Right kidney (tissue), 9 donors: Measurements from ENCODE around the gene FNDC3B.
"Not testable (repeated sequence)": the region's sequence is repeated elsewhere in the genome, so short reads cannot be mapped to it uniquely, and the experiment has no call there.

Experiments used
- DNase-seq: peaks from one replicate; pipeline ENCODE4 v3.0.0-alpha.2; 2016
- long read RNA-seq, 8 donors: transcript quantifications; one replicate each; lab custom pipeline, GENCODE V29; 2026

The FNDC3B gene
- long read RNA-seq, donor 1, full-length matches to known transcripts = 3 of 14 reads
- long read RNA-seq, donor 1, partial matches to known transcripts = 11 of 14 reads
- long read RNA-seq, donor 1, other reads (novel, unspliced or antisense) = 0 of 14 reads
- long read RNA-seq, donor 2, partial matches to known transcripts = 0 of 3 reads
- long read RNA-seq, donor 2, other reads (novel, unspliced or antisense) = 0 of 3 reads
- long read RNA-seq, donor 3, full-length matches to known transcripts = 3 of 9 reads
- long read RNA-seq, donor 3, partial matches to known transcripts = 6 of 9 reads
- long read RNA-seq, donor 3, other reads (novel, unspliced or antisense) = 0 of 9 reads
- long read RNA-seq, donor 4, partial matches to known transcripts = 25 of 46 reads
- long read RNA-seq, donor 4, other reads (novel, unspliced or antisense) = 21 of 46 reads
- long read RNA-seq, donor 5, full-length matches to known transcripts = 4 of 4 reads
- long read RNA-seq, donor 5, partial matches to known transcripts = 0 of 4 reads
- long read RNA-seq, donor 5, other reads (novel, unspliced or antisense) = 0 of 4 reads
- long read RNA-seq, donor 6, partial matches to known transcripts = 14 of 15 reads
- long read RNA-seq, donor 6, other reads (novel, unspliced or antisense) = 0 of 15 reads
- long read RNA-seq, donor 7, full-length matches to known transcripts = 6 of 38 reads
- long read RNA-seq, donor 7, partial matches to known transcripts = 32 of 38 reads
- long read RNA-seq, donor 7, other reads (novel, unspliced or antisense) = 0 of 38 reads
- long read RNA-seq, donor 8, full-length matches to known transcripts = 3 of 50 reads
- long read RNA-seq, donor 8, partial matches to known transcripts = 47 of 50 reads
- long read RNA-seq, donor 8, other reads (novel, unspliced or antisense) = 0 of 50 reads

DNA sequence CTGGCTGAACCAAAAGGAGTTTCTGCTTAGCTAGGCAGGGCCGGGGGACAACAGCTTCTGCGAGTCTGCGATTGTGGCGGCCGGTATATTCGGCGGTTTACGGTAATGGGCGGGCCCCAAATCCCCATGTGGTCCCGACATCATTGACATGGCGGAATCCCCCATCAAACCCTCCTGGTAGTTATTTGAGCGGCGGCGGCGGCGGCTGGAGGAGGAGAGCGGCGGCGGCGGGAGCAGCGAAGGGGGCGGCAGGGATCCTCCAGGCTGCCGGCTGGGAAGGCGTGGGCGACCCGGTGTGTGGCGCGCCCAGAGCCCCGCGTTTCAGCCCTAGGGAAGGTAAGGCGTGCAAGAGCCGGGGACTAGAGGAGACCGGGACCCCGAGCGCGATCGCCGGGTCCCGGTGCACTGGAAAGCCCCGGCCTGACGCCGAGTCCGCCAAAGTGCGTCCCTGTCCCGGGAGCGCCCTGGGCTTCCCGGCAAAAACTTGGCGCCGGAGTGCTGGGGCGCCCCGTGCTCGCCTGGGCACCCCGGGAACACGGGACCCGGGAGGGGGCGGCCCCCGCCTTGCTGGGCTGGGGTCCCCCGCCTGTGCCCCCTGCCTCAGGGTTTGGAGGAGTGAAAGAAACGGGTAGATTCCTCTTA is at the start of gene FNDC3B:
Gene FNDC3B (plus strand): TSS at position 143 of the 642 bp plus-strand sequence. CDS start 72,902 bp downstream, outside the sequence.
- DNase-seq = peak; percentile 96

DNA sequence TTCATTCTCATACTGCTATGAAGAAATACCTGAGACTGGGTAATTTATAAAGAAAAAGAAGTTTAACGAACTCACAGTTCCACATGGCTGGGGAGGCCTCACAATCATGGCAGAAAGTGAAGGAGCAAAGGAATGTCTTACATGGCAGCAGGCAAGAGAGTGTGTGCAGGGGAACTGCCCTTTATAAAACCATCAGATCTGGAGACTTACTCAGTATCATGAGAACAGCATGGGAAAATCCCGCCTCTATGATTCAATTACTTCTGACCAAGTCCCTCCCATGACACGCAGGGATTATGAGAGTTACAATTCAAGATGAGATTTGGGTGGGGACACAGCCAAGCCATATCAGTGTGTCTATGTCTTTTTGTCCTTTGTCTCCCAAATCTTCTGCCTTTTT is 49.1 kb upstream of the FNDC3B start:
- not testable (repeated sequence) for DNase-seq

DNA sequence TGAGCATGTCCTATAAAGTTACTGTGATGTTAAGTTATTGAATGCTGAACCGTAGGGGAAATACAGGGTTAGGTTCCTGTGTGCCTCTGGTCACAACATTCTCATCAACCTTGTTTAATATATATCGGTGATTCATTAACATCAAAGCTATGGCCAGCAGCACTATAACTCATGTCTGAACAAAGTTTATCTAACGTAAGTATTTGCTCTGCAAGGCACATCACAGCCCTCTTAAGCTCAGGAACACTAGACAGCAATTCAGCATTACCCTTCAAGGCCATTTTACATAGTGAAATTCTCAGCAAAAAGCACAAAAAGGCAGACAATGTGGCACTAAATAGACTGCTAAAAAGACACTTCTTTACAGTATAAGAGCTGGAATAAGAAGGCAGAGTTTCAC is 48.2 kb upstream of the FNDC3B start:
- DNase-seq = no peak

DNA sequence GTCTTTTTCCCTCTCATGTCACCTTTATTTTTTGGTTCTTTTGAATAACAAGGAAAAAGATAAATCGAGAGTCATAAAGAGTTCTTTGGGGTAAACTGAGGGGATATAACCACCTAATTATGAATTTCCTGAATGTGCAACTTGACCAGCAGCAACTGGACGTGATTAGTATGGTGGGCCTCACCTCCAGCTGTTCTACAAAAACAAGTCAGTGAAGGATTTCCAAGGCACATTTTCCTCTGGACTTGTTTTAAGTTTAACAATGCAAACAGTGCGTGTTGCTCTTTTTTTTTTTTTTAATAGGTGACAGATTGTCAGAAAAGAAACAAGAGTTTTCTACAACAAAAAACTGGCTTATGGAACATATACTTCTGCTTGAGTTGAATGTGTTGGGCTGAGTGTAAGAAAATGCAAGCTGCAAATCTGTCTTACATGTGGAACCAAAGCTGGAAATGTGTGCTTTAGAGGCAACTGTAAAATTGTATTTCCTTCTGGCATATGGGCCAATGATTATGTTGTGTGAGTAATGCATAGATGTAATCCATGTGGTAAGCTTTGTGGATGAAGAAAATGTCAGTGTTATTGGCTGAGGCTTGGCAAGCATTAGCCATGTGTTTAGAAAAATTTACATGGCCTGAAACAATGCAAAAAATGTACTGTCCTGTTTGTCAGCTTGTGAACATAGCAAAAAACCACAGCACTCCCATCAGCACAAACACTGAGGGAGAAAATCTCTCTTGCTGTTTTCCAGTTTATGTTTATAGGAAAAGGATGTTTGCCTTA is 44.5 kb upstream of the FNDC3B start:
- no peak for DNase-seq

DNA sequence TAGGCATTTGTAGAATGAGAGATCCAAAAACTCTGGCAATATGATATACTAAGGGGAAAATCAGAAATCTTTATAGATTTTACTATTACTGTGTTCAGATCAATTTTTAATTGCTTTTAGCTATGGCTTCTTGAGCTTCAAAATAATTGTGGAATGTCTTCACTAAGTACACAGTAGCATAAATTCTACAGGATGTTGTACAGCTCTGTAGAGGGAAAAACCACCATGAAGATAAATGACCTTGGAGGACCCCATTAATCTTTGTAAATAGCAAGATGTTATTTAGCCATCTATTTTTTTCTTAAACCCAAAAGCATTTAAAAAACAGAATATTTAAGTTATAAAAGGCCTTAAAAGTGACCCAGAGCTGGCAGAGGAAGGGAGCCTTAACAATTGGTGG is 43.9 kb upstream of the FNDC3B start:
- no peak for DNase-seq

DNA sequence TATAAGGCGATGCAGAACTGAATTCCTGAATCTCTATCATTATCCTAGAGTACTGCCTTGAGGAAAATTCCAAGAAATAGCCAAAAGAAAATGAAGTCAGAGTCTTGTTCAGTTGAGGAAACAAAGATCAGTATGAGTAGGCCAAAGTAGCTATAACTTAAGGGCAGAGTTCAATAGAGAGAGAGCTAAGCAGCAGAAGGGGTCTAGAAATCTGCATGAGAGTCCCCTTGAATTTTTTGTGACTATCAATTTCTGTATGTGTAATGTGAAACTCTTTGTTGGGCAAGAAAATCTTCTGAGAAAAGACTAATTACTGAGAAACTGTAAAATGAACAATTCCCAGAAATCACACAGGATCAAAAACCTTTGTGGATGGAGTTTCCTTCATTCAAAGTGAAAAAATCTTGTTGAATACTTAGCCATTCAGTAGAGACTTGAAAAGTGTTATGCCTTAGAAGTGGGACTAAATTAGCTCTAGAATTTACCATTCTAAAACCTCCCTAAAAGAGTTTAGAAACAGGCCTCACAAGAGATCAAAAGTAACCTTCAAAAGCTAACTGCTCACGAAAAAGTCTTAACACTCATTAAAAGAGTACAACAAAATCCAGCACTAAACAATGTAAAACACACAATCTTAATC is 43.1 kb upstream of the FNDC3B start:
- no peak for DNase-seq

DNA sequence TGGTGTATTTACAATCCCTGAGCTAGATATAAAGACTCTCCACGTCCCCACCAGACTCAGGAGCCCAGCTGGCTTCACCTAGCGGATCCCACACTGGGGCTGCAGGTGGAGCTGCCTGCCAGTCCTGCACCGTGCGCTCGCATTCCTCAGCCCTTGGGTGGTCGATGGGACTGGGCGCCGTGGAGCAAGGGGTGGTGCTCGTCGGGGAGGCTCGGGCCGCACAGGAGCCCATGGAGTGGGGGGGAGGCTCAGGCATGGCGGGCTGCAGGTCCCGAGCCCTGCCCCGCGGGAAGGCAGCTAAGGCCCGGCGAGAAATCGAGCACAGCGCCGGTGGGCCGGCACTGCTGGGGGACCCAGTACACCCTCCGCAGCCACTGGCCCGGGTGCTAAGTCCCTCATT is 40.6 kb upstream of the FNDC3B start:
- not testable (repeated sequence) for DNase-seq

DNA sequence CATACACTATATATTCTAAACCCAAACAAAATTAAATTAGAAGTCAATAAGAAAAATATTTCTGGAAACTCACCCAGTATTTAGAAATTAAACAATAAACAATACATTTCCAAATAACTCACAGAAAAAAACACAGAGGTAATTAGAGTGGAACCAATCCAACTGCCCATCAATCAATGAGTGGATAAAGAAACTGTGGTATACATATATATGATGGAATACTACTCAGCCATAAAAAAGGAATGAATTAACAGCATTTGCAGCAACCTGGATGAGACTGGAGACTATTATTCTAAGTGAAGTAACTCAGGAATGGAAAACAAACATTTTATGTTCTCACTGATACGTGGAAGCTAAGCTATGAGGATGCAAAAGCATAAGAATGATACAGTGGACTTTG is 37.8 kb upstream of the FNDC3B start:
- DNase-seq = not testable (repeated sequence)

DNA sequence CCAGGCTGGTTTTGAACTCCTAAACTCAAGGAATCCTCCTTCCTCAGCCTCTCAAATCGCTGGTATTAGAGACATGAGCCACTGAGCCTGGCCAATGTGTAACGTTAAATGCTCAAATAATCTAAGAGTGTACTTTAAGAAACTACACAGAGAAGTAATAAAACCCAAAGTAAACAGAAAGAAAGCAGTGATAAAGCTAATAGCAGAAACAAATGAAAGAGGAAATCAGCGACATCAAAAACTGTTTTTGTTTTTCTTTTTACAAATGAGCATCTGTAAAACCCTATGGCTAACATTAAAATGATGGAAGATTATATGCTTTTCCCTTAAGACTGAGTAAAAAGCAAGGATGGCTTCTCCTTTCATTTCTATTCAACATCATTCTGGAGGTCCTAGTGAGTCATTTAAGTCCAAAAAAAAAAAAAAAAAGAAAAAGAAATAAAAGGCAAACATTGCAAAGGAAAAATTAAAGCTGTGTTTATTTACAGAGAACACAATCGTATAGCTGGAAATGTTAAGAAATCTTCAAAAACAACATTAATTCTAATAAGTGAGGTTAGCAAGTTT is 36.8 kb upstream of the FNDC3B start:
- no peak for DNase-seq

DNA sequence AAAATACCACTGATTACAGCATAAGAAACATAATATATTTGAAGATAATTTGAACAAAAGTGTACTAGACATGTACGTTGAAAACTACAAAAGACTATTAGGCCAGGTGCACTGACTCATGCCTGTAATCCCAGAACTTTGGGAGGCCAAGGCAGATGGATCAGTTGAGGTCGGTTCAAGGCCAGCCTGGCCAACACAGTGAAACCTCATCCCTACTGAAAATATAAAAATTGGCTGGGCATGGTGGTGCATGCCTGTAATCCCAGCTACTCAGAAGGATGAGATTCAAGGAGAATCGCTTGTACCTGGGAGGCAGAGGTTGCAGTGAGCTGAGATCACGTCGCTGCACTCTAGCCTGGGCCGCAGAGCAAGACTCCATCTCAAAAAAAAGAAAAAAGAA is 36.2 kb upstream of the FNDC3B start:
- DNase-seq = no peak

DNA sequence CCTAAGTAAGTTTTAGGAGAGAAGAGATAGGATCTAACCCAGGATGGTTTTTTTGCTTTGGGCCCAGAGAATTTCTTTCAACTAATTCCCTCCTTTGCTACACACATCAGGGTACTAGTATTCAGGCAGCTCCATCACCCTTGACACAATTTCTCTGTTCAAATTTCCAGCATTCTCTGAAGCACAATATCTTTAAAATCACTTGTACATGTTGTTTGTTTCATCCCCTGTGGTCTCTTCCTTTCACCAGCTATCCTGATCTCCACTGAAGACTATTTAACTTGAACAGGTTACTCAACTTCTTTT is 32.4 kb upstream of the FNDC3B start:
- no peak for DNase-seq

DNA sequence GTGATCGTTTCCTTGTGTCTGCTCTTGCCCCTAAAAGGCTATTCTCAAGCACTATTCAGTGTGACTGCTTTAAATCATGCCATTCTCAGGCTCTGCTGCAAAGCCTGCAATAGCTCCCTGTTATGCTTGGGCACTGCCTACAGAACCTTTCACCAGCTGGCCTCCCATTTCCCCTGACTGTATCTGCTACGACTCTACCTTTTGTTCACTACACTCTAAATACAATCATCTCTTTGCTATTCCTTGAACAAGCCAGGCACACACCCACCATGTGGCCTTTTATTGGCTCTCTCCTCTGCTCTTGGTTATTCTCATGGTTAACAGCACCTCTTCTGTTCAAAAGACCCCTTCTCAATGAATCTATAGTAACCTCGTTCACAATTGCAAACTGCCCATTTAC is 29.6 kb upstream of the FNDC3B start:
- DNase-seq = no peak

DNA sequence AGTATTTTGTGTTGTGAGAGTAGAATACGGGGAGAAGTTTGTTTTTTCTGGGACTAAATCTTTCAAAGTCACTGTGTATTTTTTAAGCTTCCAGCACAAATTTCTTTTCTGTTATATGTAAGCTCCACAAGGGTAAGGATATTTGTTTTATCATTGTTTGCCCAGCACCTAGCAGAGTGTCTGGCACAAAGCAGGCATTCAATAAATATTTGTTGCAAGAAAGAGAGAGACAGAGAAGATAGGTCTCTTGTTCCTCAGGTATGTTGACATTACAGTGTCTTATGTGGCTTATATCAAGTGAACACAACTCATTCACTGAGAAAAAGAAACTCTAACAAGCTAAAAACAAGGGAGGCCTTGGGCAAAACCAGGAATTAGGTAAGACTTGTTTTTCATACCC is 26.6 kb upstream of the FNDC3B start:
- DNase-seq = no peak

DNA sequence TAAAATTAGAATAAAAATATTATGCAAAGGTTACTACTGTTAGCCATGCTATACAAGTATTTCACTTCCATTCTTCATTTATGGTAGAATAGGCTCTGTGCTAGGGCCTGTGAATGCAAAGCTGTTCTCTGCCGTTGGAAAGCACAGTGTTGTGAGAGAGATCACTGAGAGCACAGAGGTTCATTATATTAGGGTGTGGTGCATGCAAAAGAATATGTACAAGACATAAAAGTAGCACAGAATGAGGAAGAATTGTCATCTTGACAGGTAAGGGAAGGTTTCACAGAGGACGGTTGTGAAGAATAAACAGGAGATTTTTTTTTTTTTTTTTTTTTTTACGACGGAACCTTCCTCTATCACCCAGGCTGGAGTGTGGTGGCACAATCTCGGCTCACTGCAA is 25.2 kb upstream of the FNDC3B start:
- DNase-seq = no peak

DNA sequence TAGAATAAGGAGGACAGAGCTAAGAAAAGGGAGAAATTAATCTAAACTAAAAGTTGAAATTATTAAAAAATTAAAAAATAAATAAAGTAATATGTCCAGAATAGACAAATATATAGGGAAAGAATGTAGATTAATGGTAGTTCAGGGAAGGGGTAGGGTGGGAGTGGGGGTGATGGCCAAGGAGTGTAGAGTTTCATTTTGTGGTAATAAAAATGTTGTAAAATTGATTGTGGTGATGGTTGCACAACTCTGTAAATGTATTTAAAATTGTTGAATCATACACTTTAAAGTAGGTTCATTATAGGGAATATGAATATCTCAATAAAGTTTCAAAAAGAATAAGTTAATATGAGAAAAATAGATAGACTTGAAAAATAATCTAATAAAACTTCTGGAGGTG is 21.0 kb upstream of the FNDC3B start:
- DNase-seq = no peak

DNA sequence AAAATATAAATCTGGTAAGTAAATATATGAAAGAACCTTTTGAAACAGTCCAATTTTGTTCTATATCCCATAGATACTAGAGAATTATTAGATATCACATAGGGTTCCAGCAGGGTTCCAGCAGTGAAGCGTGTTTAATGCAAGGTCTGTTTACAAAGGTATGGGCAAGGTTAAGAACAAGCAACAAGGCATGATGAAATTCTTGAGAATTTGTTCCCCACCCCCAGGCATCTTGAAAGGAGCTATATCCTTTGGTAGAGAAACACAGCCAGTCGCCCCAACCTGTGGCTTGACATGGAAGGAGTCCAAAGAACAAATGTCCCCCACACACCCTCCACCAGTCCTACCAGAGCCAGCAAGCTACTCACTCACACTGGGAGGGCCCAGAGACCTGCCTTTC is 18.6 kb upstream of the FNDC3B start:
- no peak for DNase-seq

DNA sequence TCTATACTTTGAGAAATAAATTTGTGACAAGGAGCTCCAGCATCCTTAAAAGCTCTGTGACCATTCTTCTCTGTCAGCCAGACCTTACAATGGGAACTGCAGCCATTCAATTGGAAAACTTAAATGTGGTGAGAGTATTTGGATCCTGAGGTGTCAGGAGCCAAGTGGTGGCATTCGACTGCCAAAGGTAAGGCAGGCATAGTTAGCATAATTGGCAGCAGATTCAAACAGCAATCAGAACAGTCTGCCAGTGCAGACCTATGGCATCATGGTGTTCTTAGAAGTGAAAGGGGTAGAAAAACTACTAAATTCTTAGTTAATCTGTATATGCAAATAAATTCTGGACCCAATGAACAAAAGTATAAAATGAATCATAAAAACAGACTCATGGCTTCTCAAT is 18.2 kb upstream of the FNDC3B start:
- no peak for DNase-seq

DNA sequence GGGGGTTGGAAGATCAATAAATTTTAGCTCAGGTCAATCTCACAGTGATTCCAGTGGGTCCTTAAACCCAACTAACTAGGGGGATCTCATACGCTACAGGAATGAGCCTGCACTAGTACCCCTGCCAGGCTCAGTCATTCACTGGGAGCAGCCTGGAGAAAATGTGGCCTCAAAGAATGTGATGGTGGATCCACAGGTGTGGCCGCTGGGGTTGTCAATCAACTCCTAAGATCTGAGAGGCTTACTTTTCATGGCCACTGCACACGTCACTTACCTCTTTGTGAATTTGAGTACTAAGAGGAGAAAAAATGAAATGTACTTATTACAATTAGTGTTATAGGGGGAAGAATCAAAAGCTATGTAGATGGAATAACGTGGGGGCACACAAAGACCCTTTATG is 17.5 kb upstream of the FNDC3B start:
- DNase-seq = no peak

DNA sequence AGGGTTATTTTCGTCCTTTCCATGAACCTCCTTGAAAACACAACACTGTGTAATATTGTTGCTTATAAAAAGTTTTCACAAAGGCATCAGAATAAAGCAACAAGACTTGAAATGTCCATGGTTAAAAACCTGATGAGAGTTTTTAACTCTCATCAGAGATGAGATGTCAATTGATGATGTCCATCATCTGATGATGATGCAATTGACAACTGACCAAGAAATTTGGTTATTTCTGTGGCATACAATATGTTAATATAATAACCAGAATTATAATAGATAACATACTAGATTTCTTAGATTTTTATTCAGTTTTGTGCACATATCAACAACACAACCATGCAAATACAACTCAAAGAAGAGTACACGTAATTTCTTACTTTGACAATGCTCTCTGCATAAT is 15.5 kb upstream of the FNDC3B start:
- DNase-seq = no peak

DNA sequence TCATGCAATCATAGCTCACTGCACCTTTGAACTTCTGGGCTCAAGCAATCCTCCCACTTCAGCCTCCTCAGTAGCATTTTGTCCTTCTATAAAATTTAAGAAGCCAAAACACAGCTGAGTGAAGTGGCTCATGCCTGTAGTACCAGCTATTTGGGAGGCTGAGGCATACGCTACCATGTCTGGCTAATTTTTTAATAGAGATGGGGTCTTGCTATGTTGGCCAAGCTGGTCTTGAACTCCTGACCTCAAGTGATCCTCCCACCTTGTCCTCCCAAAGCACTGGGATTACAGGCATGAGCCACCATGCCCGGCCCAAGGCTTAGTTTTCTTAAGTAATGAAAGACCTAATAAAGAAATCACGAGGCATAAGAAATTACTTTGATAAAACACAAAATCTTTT is 14.7 kb upstream of the FNDC3B start:
- DNase-seq = no peak

DNA sequence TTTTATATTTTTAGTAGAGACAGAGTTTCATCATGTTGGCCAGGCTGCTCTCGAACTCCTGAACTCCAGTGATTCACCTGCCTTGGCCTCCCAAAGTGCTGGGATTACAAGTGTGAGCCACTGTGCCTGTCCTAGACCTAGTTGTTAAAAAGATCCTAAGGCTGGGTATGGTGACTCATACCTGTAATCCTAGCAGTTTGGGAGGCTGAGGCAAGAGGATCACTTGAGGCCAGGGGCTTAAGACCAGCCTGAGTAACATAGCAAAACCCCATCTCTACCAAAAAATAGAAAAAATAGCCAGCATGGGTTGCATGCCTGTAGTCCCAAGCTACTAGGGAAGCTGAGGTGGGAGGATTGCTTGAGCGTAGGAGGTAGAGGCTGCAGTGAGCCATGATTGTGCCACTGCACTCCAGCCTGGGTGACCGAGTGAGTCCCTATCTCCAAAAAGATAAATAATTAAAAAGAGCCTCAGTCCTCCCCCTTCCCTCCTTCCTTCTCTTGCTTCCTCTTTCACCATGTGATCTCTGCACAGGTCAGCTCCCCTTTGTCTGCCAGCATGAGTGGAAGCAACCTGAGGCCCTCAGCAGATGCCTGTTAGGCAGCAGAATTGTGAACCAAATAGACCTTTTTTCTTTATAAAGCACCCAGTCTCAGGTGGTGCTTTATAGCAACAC is 9.8 kb upstream of the FNDC3B start:
- DNase-seq = no peak
